HG03159 (cell line): Measurements from ENCODE around the gene TRPM3.

ENCODE experiments used
- ATAC-seq: cut with Tn5 transposase; IDR thresholded peaks from one replicate; pipeline ENCODE4 v1.9.1; 2021; ENCODE audit warnings: mild to moderate bottlenecking, moderate library complexity; ENCODE audit not compliant: unreplicated experiment

TRPM3 gene

DNA sequence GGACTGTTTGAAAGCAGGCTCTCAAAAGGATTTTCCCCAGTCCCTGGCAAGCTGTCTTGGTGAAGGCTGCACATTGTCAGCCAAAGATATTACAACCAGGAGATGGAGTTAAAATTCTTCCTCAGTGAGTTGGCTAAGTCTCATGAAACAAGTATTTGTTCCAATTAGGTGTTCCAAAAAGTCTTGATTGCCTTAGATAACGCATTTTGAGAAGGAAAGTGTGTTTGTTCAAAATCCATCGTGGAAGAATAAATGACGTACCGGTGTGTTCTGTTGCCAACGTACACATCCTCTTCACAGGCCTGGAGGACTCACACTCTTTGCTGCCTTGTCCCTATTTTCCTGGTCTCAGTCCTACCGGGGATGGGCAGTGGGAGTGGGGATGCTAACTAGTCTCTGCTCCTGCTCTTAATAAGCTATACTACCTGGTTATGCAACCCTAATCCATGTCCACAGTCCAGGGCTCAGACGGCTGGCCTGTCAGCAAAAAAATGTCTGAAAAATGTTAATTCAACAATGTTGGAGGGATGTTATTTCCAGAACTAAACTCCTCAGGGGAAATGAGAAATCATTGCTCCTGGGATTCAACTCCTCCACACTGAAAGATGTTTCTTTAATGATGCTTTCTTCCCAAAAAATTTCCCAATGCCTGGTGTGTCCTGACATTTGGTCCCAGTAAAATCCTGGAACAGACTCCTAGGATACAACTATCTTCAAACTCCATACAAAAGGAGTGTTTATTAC lies 531.7 kb downstream of the TRPM3 start:
- ATAC-seq: no peak

DNA sequence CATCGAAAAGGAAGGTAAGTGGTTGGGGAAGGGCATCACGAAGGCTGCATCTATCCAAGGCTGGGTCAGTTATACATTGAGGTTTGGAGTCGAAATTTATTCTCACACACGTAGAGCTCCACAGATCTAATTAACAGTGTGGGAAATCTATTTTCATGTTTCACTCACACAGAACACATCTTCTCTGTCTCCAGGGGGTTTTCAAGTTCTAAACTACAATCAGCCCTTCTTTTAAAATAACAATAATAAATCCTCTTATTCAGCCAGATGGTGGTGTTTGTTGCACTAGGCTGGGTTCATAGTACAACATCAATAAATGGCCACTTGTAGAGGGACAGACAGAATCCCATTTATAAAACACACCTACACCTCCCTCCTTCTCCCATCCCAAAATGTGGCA lies 532.4 kb downstream of the TRPM3 start:
- no peak for ATAC-seq

DNA sequence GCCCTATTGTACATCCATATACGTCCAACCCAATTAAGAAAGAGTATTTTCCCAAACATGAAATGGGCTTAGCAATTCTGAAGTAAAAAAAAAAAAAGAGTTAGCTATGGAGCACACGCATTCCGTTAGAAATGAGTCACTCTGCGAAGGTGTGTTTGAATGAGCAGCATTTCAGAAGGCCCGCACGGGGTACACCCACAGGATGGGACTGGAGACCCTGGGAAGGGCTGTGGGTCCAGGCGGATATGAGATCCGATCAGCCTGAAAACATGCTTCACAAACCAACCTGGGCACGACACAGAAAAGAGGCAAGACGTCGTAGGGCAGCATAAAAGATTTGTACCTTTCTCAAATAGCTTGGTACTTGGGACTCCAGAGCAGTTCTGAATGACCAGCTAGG lies 533.0 kb downstream of the TRPM3 start:
- no peak for ATAC-seq

DNA sequence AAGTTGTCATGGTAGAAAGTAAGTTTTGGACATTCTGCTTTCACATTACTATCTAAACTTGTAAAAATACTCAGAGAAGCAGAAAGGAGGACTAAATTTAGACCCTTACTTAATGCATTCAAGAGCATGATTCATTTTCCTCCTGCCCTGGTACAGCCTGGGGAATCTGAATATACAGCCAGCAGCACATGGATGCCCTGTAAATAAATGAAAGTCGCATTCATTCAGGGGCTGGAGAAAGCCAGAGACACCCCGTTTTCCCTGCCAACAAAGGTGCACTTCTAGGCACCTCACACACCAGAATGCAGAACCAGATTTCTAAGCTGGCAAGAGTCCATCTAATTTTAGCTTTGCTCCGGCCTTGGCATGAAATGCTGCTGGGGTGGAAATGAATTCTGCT lies 534.2 kb downstream of the TRPM3 start:
- no peak for ATAC-seq

DNA sequence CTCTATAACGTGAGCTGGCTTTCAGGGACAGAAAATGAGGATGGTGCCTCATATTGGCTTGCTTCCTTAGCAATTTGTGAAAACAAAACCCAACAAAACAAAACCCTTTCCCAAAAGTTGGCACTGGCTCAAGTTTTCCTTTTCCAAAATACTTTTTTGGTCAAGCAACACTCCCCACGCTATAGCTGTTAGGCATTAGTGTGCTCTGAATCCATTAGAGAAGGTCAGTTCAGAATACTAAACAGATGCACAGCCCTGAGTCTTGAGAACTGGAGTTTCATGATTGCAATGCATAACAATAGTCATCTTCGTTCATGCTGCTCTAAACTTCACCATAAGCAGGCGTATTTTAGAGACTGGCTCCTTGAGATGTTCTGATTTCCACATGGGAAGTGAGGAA lies 534.9 kb downstream of the TRPM3 start:
- no peak for ATAC-seq

DNA sequence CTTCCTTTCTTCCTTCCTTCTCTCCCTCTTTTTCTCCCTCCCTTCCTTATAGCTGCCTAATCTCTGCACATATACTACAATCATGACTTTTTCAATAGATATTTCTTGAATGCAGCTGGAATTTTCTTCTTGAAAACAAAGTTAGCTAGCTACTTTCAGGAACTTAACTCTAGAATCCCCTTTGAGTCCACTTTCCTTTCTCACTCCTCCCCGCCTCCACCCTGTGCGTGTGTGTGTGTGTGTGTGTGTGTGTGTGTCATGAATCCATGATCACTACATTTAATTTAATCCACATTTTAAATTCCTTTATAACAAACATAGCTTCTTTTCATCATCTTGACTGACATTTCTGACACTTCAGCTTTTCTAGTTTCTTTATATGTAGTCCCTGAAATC lies 539.5 kb downstream of the TRPM3 start:
- no peak for ATAC-seq

DNA sequence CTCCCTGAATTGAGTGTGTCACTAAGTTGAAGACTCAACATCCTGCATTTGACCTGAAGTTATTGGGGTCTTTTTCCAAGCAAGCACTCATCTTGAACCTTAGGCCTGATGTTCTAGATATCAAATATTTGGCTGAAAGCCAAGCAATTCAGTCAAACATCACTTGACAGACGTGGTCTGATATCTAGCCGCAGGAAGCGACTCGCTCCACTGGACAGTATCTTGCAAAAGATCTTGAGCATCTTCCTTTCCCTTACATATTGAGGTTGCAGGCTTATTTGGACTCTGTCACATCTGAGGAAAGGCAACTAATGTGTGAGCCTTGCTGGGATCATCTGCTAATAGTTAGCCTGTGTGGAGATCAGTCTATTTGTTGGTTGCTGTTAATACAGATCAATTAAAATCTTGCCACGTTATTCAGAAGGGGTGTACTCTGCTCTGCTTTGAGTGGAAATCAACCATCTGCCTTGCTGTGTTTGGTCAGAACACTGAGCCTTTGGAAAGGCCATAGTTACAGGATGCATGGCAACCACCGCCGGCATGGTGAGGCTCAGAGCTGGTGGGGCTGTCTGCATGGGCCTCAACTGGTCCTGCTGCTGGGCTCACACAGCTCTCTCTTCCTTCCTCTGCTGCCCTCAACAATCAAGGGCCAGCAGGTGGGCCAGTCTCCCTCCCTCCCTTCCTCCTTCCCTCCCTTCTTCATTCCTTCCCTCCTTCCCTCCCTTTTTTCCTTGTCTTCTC lies 540.0 kb downstream of the TRPM3 start:
- ATAC-seq: no peak

DNA sequence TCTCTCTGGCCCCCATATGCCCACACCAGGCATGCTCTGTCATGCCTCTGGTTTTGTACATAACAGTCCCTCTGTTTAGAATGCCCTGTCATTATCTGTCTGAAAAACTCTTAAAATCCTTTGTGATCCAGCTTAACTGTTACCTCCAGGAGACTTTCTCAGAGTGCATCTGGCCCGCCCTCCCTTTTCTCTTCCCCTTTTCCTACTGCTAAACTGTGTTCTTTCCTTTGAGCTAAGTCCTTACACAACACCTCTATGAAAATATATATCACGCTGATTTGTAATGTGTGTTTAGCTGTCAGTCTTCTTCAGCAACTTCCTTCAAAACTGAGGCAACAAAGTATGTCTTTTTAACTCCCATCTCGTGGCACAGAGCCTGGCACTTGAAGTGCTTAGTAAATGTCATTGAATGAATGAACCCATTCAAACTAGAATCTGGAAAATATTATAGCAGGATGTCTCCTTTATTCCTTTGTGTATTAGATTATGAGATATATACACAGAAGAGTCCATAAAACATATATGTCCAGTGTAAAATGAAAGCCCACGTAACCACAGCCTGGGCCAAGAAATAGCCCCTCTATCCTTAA lies 540.7 kb downstream of the TRPM3 start:
- ATAC-seq: no peak

DNA sequence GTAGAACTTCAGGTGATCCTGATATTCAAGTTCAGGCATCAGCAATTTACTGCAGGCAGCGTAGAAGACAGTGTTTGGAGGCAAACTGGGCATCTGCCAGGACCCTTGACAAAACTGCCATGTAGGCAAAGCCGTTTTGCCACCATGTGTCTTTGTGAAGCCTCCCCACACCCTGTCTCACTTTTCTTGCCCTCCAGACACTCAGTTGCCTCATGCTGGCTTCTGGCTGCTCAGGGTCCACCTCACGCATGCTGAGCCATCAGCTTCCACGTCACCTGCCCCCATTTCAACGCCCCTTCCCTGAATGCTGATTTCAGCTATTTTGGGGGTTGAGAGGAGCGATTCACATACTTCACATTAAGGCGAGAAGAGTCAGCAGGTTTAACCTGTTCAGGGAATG lies 541.7 kb downstream of the TRPM3 start:
- ATAC-seq: no peak

DNA sequence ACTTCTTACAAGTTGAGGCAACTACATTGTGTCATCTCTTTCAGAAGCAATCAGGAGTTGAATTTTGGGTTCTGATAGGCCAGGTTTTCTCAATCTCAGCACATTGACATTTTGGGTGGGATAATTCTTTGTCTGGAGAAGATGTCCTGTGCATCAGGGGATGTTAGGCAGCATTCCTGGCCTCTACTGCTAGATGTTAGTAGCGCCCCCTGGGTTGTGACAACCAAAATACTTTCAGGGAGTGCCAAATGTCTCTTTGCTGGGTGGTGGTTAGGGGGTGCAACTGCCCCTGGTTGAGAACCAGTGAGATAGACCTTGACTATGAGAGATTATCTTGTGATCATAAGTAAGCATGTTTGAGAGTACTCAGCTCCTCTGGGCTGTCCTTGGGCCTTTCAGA lies 542.7 kb downstream of the TRPM3 start:
- no peak for ATAC-seq

DNA sequence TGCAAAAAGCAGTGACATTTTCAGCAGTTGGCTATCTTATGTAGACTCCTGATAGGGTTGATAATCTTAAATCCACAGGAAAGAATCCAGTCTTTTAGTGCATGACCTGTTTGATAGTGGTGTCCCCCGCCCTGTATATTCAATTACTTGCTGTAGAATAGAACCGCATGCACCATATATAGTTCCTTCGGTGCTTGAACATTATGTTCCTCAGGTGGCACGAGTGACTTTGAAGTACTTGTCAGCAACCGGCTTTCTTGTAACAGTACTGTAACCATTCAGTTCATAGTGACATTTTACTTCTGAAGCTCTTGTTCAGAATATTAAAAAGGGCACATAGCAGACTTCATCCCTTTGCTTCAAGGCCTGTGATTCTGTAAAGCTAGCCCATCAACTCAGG lies 543.8 kb downstream of the TRPM3 start:
- no peak for ATAC-seq

DNA sequence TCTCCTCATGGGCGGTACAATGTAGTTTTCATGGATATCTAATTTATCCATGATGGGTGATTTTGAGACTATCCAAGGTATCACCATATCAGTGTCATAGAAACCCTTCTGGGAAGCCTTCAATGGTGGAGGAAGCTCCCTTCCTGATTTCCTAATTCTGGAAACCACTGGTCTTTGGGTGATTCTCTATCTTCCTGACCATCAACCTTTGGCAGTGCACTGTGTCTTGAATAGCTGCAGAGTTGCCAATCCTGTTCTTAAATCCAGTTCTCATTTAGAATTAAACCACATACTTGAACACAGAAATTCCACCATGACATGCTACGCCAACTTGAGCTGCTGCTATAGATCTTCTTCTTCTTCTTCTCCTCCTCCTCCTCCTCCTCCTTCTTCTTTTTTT lies 545.3 kb downstream of the TRPM3 start:
- ATAC-seq: no peak

DNA sequence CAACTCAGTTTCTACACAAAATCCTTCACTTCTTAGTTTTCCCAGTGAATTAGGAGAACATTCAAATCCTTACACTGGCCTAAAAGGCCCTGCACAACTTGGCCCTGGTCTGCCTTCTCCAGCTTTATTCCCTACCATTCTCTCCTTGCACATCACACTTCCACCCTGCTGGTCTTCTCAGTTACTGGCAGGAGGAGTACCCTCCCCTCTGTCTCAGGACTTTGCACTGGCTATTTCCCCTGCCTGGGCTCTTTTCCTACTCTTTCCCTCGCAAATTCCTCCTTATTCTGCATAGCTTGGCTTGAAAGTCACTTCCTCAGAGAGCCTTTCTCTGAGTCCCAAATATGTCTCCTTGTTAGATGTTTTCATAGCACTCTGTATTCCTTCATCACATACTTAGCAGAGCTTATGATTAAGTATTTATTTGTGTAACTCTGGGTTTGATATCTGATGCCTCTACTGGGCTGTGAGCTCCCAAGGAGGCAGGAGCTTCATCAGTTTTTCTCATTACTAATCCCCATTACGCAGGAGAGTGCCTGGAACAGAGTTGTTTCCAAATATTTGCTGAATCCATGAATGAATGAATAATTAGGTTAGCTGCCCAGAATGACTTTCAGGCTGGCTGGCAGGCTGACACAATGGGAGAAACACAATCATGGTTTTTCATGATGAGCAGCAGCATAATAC lies 547.1 kb downstream of the TRPM3 start:
- no peak for ATAC-seq

DNA sequence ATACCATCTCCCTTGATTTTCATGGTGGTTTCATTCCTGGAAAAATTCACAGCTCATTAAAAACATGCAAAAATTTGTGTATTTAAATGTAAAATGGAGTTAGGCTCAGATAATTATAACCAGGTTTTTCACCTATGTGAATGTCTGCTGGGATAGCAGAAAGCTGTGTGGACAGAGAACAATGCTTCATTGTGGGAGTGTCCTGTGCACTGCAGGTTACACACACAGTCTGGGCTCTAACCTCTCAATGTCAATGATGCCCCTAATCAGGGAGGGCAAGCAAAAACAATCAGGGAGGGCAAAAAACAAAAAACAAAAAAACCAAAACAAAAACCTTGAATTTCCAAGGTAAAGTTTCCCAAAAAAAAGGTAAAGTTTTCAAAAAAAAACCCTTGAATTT lies 548.1 kb downstream of the TRPM3 start:
- ATAC-seq: no peak

DNA sequence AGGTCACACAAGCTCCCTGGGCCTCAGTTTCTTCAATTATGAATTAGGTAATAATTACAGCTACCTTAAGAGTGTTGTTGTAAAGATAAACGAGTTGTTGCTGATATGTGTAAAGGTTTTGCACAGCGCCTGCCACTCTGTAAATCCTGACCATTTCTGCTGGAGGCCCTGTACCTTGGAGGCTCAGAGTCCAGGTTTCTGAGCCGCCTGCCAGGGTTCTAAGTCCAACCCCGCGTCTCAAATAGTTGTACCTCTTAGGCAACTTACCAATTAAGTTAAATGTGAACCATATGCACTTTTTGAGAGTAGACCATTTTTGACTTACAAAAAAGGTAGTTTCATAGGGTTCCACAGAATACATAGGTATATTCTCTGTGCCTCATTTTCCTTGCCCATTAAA lies 550.2 kb downstream of the TRPM3 start:
- ATAC-seq: no peak

DNA sequence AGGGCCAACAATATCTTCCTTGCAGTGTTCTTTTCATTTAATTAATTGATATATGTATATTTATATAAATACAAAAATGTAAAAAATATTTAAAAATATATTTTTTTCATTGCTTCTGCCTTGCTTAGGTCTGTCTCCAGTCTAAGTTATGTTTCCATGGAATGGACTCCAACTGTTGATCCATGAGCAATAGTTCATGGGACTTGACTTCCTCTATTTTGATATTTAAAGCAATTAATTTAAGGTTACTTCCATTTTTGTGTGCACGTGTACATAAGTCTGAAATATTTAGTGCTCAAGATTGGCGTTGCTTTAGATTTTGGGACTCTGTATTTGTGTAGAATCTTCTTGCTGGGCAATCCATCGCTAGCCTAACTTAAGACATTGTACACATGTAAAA lies 551.6 kb downstream of the TRPM3 start:
- no peak for ATAC-seq

DNA sequence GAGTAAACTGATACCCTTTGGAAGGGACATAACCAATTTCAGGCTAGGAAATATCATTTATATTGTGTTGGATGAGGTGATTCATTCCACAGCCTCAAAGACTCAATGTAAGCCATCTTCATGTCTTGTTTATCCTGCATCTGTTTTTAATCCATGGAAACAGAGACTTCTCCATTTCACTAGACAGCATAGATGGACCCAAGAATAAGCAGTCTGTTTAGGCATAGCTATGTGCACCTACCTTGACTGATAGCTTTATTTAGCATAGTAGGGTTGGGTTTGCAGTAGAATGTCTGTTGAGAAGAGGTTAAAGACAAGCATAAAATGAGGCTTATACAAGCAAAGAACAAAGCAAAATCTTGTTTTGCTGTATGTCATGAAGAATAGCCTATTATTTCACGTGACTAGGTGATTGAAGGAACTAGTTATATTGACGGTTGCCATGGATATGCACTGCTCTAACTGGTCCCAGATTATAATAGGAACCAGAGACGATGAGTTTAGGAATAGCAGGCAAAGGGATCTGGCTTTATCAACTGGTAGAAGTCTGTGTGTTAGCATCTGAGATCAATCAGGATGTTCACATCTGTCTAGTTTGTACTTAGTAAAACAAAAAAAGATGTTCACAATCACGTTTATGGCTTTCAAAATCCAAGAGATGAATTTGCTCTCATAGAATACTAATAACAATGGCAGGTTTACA lies 552.2 kb downstream of the TRPM3 start:
- ATAC-seq: no peak

DNA sequence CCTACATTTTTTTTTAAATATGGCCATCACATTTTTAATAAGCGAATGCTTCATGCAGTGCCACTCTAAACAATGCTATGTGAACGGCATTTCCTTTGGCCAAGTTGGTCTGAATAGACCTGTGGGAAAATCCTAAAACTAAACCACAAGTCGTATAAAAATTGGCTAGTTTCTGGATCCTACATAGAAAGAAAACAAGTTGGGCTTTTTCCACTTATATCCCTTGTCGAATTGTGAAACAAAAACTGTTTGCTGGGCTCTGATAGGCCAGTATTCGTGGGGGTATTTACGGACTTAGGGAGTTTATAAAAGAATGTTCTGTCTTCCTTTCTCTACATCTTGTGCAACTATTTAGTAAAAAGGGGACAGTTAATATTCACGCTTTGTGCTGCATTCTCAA lies 553.9 kb downstream of the TRPM3 start:
- ATAC-seq: no peak

DNA sequence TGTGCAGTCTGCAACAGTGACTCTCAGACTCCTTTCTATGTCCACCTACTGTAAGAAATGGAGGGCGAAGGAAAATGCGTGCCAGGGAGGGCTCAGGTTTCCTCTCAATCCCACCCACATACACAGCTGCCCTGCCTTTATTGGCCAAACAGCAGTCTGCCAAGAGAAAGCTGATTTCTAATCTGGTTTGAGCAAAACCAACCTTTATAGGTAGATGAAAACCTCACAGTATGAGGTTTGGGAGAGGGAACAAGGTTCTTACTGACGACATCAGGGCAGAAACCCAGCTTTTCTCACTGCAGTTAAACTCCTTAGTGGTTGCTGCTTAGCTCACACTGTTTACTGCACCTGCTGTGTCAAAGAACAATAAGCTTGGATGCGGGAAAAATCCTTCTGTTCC lies 554.7 kb downstream of the TRPM3 start:
- no peak for ATAC-seq

DNA sequence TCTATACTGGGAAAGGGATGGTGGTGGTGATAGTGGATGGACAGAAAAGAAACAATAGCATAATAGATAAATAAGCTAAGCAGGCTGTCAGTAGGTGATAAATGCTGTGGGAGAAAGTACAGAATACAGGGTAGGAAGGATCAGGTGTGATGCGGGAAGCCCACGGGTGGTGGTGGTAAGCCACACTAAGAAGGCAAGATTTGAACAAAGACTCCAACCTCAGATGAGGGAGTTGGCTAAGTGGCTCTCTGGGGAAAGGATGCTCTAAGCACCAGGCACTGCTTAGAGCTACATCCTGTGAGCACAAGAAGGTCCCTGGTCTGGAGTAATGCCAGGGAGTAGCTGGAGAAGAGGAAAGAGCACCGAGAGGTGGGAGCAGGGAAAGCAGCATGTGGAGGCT lies 555.4 kb downstream of the TRPM3 start:
- no peak for ATAC-seq
